ENCODE results near the gene FAM228A. TPM values are rescaled to one million over a fixed set of nuclear protein-coding genes. Genes with fewer than 3 reads are reported as not detected.
"Not testable (repeated sequence)": the region's sequence is repeated elsewhere in the genome, so short reads cannot be mapped to it uniquely, and the experiment has no call there.

The FAM228A gene
- total and polyA plus RNA-seq, 2 experiments from 2014 or later = 0.11 to 0.35 TPM

DNA sequence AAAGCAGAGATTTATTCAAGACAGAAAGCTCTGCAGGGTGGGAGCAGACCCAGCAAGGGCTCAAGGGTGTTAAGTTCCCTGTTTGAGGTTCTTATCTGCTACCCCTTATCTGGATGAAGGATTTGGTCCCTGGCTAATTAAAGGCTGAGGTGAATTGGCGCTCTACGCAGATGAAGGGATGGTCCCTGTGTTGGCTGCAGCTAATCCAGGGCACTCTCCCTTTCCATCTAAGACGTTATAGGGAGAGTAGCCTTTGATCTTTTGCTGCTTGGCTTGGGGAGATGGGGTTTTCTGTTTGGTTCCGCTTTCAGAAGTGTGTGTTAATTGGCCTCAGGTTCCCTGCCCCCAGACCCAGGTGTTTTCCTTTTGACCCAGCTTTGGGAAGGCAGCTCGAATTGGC lies 17.0 kb downstream of the FAM228A start:
- H3K4me1 ChIP-seq (ENCODE audit: insufficient read depth) = no peaks in the 10 kb centered on the region
- no peak overlapping the region for H3K4me2 ChIP-seq
- Mint-ChIP-seq H3K36me3 (ENCODE audit: low read depth) (no peaks in the 10 kb centered on the region), H3K27me3 (ENCODE audit: insufficient read depth, low read depth, poor library complexity) (peaks cover 7% of the 10 kb centered on the region), H3K4me3 (no peak overlapping the region), H3K27ac (no peak overlapping the region), H3K4me1 (no peaks in the 10 kb centered on the region), H3K9me3 (no peaks in the 10 kb centered on the region; the same call in 1 of the 3 replicates)
- no peak overlapping the region for H2AFZ ChIP-seq
- H3F3A ChIP-seq (replicated peaks; ENCODE audit: low read depth) = no peaks in the 10 kb centered on the region
- H3K36me3 ChIP-seq (ENCODE audit: insufficient read depth) = no peaks in the 10 kb centered on the region
- H3K27ac ChIP-seq (ENCODE audit: low read depth) = no peak overlapping the region
- no peak for TF ChIP-seq NANOG (IDR thresholded peaks at IDR 0.05; ENCODE audit: borderline replicate concordance)
- TF ChIP-seq, protein P1, sequence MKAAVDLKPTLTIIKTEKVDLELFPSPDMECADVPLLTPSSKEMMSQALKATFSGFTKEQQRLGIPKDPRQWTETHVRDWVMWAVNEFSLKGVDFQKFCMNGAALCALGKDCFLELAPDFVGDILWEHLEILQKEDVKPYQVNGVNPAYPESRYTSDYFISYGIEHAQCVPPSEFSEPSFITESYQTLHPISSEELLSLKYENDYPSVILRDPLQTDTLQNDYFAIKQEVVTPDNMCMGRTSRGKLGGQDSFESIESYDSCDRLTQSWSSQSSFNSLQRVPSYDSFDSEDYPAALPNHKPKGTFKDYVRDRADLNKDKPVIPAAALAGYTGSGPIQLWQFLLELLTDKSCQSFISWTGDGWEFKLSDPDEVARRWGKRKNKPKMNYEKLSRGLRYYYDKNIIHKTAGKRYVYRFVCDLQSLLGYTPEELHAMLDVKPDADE (IDR thresholded peaks at IDR 0.05) = no peak
- no peak for TF ChIP-seq POLR2AphosphoS5 (IDR thresholded peaks at IDR 0.05; ENCODE audit: low read depth)
- no peak for TF ChIP-seq JUNB (IDR thresholded peaks at IDR 0.05; ENCODE audit: unreplicated experiment)
- TF ChIP-seq ZNF331 (CRISPR knock-in tag; IDR thresholded peaks at IDR 0.05; ENCODE audit: low read depth) = no peak
- TF ChIP-seq, protein P2, sequence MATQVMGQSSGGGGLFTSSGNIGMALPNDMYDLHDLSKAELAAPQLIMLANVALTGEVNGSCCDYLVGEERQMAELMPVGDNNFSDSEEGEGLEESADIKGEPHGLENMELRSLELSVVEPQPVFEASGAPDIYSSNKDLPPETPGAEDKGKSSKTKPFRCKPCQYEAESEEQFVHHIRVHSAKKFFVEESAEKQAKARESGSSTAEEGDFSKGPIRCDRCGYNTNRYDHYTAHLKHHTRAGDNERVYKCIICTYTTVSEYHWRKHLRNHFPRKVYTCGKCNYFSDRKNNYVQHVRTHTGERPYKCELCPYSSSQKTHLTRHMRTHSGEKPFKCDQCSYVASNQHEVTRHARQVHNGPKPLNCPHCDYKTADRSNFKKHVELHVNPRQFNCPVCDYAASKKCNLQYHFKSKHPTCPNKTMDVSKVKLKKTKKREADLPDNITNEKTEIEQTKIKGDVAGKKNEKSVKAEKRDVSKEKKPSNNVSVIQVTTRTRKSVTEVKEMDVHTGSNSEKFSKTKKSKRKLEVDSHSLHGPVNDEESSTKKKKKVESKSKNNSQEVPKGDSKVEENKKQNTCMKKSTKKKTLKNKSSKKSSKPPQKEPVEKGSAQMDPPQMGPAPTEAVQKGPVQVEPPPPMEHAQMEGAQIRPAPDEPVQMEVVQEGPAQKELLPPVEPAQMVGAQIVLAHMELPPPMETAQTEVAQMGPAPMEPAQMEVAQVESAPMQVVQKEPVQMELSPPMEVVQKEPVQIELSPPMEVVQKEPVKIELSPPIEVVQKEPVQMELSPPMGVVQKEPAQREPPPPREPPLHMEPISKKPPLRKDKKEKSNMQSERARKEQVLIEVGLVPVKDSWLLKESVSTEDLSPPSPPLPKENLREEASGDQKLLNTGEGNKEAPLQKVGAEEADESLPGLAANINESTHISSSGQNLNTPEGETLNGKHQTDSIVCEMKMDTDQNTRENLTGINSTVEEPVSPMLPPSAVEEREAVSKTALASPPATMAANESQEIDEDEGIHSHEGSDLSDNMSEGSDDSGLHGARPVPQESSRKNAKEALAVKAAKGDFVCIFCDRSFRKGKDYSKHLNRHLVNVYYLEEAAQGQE (IDR thresholded peaks at IDR 0.05; ENCODE audit: unreplicated experiment) = no peak
- no peak for TF ChIP-seq ZNF114 (CRISPR knock-in tag; IDR thresholded peaks at IDR 0.05)
- no peak for TF ChIP-seq EZH2 (IDR thresholded peaks at IDR 0.05; ENCODE audit: low read depth, unreplicated experiment)
- no peak for TF ChIP-seq CREB1 (CRISPR knock-in tag; IDR thresholded peaks at IDR 0.05; ENCODE audit: low read depth)
- TF ChIP-seq EZH2phosphoT487 (IDR thresholded peaks at IDR 0.05; ENCODE audit: unreplicated experiment) = no peak
- no peaks in the 10 kb centered on the region for H3K27me3 ChIP-seq (ENCODE audit: insufficient read depth)
- no peaks in the 10 kb centered on the region; the same call in 1 of the 2 replicates for H3K9me2 ChIP-seq (ENCODE audit: insufficient read depth)
- DNase-seq (ENCODE audit: low spot score) (no peak), ATAC-seq (no peak)
- H3K79me2 ChIP-seq (replicated peaks; ENCODE audit: insufficient read depth) = no peaks in the 10 kb centered on the region
- H4K20me1 ChIP-seq (replicated peaks; ENCODE audit: insufficient read depth) = no peaks in the 10 kb centered on the region
- H3K4me3 ChIP-seq = no peak overlapping the region

DNA sequence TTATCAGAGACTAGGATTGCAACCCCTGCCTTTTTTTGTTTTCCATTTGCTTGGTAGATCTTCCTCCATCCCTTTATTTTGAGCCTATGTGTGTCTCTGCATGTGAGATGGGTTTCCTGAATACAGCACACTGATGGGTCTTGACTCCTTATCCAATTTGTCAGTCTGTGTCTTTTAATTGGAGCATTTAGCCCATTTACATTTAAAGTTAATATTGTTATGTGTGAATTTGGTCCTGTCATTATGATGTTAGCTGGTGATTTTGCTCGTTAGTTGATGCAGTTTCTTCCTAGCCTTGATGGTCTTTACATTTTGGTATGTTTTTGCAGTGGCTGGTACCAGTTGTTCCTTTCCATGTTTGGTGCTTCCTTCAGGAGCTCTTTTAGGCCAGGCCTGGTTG lies 22.4 kb downstream of the FAM228A start:
- not testable (repeated sequence) for H2AFZ ChIP-seq; H3K27ac Mint-ChIP-seq; H3K4me3 ChIP-seq; H3K79me2 ChIP-seq (replicated peaks; ENCODE audit: insufficient read depth); H3K9me2 ChIP-seq (ENCODE audit: insufficient read depth); H3K4me3 Mint-ChIP-seq; H3K27me3 Mint-ChIP-seq (ENCODE audit: insufficient read depth, low read depth, poor library complexity); H3K27ac ChIP-seq (ENCODE audit: low read depth); H3K4me2 ChIP-seq; H3K27me3 ChIP-seq (ENCODE audit: insufficient read depth); DNase-seq (ENCODE audit: low spot score); ATAC-seq; H3K4me1 ChIP-seq (ENCODE audit: insufficient read depth); H3K36me3 ChIP-seq (ENCODE audit: insufficient read depth); H3K9me3 Mint-ChIP-seq; H3F3A ChIP-seq (replicated peaks; ENCODE audit: low read depth); H3K4me1 Mint-ChIP-seq; H4K20me1 ChIP-seq (replicated peaks; ENCODE audit: insufficient read depth); H3K36me3 Mint-ChIP-seq (ENCODE audit: low read depth)
